ENCODE measurements around the gene KLK7.

The KLK7 gene

DNA sequence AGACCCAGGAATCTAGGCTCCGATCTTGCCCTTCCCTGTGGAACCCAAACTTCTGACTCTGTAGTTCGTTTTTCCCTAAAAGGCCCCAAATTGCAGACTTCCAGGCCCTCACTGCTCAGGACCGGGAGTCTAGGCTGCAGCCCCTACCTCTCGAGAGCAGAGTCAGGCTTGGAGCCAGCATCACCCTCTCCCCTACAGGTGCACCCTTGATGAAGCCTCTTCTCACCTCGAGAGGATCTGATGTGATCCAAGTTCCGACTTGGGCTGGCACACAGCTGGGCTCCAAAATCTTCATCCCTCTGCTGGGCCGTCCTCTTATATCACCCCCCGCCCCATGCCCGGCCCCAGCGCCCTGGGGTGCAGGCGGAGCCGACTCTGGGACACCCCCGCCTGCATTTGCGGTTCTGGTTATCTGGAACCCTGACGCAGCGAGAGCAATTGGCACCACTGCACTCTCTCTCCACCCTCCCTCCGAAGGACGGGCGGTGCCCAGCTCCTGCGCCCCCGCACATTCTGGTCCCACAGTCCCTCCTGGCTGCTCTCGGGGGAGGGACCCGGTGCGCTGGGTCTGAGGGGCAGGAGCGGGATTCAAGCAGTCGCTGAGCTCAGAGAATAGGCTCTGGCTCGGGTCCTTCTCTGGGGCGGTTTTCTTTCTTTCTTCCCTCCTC, at the start of gene KLK7:
KLK7 (minus strand) TSS at position 293 of the 668 bp plus-strand sequence. CDS start 1,518 bp downstream, outside the sequence.
- no peak for DNase-seq

DNA sequence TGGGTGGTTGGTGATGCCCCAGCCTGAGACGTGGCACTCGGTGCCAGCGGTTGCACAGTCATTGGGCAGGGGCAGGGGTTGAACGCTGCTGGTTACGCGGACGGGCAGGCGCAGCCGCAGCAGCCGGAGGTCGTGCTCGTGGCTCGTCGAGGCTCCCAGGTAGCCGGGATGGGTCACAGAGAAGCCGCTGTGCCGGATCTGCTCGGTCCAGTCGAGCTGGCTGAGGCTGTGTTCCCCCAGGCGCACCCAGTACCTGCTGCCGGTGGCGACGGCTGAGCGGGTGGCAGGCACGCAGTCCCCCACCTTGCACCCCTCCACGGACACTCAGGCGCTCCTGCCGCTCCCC, 48.1 kb upstream of the KLK7 start:
- DNase-seq = no peak

DNA sequence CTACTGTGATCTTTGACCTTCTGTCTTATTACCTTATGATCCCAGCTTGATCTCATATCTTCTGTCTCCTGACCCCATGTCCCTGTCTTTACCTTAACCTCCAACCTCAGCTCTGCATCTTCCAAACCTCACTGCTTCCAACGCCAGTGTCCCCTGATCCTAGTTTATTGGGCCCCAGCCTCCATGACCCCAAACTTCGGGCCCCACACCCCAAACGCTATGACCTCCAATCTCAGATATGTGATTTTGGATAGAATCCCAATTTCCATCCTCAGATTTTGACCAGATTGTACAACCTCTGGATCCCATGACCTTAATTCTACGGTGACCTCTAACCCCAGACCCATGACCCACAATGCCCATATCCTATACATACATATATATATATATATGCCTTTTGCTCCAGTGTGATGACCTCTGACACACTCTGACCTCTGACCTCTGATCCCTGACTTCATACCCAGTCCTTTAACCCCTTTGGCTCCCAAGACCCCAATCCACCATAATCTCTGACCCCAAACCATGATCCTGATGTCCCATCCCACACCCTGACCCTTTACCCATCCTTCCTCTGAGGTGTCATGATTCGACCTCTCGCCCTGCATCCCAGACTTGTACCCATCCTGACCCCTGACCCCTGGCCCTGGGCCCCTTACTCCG, 47.6 kb upstream of the KLK7 start:
- DNase-seq = no peak

DNA sequence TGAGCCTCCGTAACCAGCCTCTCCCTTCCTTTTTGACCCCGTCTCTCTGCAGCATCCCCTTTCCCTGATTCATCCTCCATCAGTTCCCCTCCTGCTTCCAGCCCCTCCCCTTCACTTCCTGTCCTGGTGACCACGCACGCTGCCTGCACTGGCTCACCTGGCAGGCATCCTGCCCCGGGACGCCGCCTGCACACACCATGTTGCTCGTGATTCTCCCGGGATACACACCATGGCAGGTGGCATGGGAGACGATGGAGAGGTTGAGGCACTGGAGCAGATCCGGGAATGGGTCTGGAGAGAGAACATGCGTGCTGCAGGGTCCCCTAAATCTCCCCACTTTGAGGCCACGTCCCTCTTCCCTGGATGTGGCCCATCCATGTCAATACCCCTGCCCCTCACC, 46.9 kb upstream of the KLK7 start:
- DNase-seq = no peak

DNA sequence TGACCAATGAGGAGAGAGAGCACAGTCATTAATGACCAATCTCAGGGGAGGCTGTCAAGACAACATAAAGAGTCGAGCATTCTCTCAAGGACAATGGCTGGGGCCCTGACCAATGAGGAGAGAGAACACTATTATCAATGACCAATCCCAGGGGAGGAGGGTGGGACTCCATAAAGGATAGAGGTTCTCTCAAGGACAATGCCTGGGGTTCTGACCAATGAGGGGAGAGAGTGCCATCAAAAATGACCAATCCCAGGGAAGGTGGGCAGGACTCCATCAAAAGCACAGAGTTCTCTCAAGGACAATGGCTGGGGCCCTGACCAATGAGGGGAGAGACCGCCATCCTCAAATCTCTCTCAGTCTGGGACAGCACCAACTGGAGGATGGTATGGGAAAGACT, 46.0 kb upstream of the KLK7 start:
- no peak for DNase-seq

DNA sequence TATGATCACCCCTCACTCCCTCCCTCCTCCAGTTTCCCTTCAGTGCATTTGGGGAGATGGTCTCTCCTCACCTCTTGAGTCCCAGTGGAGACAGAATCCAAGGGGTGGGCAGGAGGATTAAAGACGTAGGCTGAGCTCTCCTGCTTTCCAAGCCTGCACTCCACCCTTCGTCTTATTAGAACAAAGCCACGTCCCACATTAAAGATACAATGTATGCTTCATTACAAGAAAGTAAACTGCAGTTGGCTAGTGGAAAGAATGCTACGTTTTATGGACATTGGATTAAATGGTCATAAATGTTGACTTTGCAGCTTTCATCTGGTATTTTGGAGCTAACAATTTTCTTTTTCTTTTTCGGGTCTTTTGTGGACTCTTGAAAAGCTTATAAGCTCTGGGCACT, 44.2 kb upstream of the KLK7 start:
- no peak for DNase-seq

DNA sequence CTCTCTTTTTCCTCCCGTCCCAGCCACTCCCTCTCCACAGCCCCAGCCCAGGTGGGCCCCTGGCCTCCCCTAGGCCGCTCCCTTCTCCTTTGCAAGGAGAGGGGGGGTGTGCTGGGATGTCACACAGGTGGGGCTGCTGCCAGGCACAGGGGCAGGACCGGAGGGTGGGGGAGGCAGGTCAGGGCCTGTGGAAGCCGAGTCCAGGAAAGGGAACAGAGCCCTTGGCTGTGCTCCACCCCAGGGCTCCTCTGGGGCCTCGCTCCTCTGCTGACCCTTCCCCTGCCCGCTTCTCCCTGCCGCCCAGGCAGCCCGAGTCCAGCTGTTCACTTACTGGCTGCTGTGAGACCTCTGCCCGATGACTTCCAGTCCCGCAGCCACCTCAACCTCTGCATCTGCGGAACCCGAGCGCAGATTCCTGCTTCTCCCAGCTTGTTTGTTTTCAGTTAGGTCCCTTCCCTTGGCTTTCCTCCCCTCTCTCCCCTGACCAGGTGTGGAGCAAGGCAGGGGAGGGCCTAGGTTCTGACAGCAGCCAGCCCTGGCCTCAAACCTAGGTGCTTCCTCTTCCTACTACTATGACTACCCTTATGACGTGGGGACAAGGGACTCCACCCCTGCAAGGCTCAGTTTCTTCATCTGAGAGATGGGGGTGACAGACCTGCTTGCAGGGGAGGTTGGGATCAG, 43.5 kb upstream of the KLK7 start:
- no peak for DNase-seq

DNA sequence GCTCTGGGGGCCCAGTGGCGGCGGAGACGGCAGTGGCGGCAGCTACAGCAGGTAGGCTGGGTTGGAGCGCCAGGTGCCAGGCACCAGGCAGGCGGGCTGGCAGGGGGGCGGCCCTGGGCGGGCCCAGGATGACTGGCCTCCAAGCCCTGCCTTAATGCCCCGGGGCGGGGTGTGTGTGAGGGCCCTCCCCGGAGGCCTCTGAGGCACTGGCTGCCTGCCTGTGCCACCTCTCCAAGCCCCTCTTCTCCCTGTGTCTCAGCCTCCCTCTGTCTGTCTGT, 42.8 kb upstream of the KLK7 start, which contains the start of gene KLK11:
KLK11 (minus strand) TSS at position 63 of the 278 bp plus-strand sequence. CDS start 985 bp downstream, outside the sequence.
- DNase-seq = no peak

DNA sequence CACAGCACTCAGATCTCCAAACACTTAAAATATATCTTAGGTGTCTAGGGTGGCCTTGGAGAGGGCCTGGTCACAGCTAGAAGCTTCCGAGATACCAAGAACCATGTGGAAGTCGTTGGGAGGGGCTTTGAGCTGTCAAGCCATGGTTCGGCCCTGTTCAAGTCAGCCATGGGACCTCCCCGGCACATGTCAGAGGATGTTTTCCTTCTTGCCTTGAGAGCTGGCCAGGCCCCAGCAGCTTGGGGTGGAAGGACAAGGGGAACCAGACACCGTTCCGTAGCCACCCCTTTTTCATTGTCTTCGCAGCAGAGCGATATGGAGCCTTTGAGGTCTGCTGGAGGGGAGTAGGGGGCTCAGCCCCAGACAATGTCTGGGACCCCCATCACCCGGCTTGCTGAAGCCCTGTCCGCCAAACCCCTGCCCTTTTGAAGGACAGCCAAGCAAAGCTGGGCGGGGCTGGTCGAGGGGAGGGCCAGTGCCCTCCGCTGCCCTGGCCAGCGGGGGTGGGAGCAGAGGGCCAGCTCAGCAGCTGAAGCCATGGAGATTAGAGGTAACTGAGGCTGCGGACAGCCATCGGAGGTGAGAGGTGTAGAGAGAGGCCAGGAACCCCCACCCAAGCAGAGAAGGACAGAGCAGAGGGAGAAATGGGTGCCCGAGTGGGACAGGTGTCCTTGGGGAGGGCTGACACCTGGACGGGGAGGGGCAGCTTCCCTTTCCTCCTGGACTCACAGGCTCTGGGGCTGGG, 42.3 kb upstream of the KLK7 start:
- DNase-seq = no peak

DNA sequence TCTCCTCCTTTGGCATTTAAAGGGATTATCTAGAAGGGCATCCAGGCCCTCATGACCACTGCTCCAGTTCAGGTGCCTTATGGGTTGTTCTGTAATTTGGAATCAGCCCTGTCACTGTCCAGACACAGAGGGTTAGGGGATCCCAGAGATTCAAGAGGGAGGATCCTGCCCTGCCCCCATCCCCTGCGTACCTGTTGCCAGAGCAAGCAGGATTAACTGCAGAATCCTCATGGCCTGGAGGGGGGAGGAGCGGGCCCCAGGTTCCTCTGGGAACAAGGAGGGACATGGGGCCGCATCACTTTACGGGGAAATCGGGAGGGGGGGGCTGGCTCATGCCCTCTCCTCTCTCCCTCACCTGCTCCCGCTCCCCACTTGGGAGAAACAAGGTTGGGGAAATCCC, 41.7 kb upstream of the KLK7 start:
- DNase-seq = no peak

DNA sequence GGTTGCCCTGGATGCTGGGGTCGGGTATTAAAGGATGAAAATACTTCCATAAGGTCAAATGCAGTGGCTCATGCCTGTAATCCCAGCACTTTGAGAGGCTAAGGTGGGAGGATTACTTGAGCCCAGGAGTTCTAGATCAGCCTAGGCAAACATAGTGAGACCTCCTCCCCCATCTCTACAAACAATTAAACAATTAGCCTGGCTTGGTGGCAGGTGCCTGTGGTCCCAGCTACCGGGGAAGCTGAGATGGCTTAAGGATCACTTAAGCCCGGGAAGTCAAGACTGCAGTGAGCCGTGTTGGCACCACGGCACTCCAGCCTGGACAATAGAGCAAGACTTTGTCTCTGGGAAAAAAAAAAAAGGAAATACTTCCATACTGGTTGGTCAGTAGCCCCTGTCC, 41.2 kb upstream of the KLK7 start:
- DNase-seq = no peak

DNA sequence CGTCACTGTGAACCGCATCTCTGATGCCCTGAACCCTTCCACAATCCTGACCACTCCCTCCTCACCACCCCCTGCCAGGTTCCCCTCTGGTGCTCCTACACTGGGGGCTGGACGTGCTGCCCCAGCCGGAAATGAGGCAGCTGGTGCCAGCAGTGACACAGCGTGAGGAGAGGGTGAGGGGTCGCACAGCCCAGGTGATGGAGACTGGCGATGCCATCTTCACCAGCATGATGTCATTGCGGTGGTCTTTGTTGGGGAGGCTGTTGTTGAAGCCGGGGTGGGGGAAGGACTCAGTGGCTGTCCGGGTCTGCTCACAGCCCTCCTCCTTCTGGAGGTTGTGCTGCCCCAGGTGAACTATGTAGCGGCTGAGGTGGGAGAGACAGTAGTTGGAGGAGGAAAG, 40.2 kb upstream of the KLK7 start:
- DNase-seq = no peak

DNA sequence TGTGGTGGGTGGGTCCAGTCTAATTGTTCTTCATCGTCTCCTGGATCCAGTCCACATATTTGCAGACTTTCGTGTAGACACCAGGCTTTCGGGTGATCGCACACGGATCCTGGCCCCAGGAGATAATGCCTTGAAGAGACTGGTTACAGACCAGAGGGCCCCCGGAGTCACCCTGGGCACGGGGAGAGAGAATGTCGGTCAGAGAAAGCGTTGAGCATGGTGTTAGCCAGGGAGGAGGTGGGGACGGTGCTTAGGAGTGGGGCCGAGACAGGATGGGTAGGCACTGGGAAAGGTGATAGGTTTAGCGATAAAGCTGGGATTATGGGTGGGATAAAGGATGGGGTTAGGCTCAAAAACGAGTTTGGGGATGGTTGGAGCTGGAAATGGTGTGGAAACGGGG, 38.8 kb upstream of the KLK7 start:
- no peak for DNase-seq

DNA sequence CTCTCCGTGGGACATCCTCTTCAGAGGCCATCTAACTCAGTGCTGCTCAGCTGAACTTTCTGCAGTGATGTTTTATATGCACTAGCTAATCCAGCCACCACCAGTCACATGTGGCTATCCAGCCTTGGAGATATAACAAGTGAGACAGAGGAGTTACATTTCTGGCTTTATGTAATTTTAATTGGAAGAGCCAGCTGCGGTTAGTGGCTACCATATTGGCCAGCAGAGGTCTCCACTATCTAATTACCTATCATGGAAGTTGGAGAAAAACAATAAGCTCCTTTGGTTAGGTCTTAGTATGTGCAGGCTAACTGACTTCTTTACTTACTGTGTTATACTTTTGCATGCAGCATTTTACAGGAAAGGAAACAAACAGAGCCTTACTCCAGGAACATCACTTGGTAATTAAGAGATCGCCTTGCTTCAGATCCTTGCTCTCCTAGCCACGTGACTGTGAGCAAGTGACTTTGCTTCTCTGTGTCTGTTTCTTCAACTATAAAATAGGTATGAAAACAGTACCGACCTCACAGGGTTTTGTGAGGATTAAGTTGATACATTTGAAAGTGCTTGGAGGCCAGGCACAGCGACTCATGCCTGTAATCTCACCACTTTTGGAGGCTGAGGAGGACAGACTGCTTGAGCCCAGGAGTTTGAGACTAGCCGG, 37.4 kb upstream of the KLK7 start:
- peak; percentile 19 for DNase-seq

DNA sequence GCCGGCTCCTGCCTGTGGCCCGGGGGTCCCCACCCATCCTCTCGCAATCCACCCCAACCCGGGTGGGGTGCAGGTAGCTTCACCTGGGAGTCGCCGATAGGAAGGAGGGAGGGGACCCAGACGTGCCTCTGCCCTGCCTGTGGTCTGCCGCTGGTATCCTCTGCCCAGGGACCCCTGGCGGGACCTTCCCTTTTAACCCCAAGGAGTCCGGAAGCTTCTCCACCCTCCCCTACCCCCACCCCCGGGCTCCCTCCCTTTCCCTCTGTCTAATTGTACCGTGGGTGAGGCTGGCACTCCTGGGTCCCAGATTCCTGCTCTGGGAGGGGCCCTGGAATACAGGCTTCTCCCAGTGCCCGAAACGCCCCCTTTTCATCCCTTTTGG, 35.8 kb upstream of the KLK7 start, which contains the start of gene KLK10:
KLK10 (minus strand) TSS at position 166 of the 382 bp plus-strand sequence. CDS start 579 bp downstream, outside the sequence.
- no peak for DNase-seq

DNA sequence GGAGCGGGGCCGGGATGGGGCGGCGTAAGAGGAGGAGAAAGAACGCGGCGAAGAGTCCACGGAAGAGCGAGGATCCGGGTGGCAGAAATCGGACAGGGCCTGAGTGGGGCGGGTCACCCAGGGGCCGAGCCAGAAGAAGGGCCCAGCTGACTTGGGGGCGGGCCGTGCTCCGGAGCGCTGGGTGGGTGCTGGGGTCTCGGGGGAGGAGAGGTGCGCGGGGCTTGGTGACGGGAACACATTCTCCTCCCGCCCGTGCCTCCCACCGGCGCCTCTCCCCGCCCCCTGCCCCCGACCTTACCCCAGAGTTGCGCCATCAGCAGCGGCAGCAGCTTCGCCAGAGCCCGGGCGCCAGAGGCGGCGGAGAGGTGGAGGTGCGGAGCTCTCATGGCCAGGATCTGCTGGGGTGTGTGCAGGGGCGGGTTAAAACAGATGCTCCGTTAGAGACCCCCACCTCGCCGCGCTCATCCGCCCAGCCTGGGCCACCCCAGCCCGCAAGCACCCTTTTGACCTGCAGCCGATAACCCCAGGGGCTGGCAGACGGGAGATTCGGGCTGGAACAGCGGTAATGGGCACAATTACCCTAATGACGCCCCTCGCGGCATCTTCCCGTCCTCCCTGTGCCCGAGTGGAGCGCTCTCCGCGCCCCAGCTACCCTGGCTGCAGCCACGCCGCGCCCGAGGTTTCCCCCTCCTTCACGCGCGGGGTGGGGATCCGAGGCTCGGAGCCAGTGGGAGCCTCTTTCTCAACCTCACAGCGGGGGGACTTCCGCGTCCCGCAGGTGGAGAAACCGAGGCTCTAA, 35.2 kb upstream of the KLK7 start:
- DNase-seq = no peak

DNA sequence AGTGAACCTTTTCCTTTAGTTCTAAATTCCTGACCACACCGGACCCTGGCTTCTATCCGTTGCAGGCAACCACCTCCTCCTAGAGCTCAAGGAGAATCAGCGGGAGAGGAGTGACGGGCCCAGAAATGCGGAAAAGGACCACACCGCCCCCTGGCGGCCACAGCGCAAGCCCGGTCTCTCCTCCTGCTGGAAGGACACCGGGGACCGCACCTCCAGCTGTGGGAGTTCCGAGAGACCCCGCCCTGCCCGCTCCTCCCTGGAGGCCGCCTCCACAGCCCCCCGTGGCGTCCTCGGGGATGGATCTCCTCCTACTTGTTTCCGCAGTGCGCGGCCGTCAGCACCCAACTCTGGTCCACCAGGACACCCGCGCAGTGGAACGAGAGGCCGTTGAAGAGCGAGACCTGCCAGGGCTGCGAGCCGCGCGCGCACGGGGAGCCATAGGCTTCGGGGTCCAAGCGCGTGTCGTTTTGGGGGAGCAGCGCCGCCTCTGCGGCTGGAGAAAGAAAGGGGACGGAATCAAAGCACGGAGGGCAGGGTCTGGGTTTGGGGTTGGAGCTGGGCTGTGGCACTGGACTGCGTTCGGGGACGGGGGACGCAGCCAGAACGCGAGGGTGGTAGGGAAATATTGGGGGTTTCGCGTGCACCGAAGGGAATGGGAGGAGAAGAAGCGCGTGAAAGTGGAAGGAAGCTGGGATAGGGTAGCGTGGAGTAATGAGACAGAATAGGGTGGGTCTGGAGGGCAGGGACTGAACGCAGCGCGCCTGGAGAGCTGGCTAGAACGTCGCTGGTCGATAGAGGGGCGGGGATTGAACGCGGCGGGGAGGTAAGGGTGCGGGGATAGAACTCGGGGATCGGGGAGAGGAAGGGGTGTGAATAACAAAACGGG, 33.3 kb upstream of the KLK7 start:
- peak; percentile 24 for DNase-seq

DNA sequence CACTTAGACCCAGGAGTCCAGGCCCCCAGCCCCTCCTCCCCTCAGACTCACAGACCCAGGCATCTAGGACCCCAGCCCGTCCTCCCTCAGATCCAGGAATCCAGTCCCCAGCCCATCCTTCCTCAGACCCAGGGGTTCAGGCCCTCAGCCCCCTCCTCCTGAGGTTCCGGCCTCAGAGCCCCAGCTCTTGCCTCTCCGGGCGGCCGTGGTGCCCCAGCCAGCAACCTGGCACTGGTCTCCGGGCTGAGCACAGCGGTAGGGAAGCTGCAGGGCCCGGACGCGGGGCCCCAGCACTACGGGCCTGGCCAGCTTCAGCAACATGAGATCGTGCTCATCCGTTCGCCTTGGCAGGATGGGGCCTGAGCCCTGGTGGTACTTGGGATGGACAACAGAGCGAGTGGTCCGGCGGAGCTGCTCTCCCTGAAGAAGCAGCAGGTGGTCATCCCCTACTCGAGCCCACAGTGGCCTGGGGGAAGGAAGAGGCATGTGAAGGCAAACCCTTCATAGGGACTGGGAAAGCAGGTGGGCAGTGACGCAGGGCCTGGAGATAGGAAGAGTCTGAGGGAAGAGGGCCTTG, 32.1 kb upstream of the KLK7 start:
- DNase-seq = no peak

DNA sequence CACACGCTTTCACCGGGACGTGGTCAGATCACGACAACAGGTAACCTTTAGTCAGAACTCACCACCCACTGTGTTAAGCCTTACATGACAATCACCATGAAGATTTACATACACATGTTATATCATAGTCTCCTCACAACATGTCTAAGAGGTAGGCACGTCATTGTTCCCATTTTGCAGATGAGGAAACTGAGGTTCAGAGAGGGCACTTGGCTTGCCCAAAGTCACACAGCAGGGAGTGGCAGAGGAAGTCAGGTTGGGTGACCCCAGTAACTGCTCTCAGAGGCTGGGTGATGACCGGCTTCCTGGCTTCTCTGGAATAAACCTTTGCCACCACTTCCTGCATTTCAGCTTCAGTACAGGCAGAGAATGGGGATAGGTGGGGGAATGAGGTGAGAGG, 30.5 kb upstream of the KLK7 start:
- DNase-seq = no peak

DNA sequence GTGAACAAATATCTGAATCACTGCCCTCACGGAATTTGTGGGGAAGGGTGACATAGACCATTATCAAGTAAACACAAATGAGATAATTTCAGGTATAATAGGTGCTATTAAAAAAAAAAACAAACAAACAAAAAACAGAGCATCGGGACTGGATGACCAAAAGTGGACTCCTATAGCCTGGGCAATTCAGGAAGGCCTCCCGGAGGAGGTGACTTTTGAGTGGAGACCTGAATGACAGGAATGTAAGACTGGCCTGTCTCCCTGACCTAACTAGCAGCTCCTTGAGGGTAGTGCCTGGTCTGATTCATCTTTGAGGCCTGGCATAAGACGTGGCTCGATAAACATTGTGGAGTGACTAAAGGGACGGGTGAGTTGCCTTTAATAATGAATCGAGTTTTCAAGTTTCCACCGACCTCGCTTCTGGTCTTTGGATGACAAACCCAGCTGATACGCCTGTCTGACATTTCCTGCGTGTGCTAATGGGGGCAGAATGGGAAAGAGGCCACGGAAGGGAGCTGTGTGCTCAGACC, 29.0 kb upstream of the KLK7 start:
- no peak for DNase-seq

Measured in DMS 273 treated with DMSO at 0.1 percent for 48 hours (cell line).